GM18873 (cell line): ENCODE data around the gene SEPSECS.
"Not testable (repeated sequence)": the region's sequence is repeated elsewhere in the genome, so short reads cannot be mapped to it uniquely, and the experiment has no call there.

ENCODE experiments used
- ATAC-seq: cut with Tn5 transposase; IDR thresholded peaks from one replicate; pipeline ENCODE4 v1.9.1; 2021; ENCODE audit warnings: mild to moderate bottlenecking, moderate library complexity, moderate number of reproducible peaks; ENCODE audit not compliant: unreplicated experiment, low FRiP score

The SEPSECS gene

GRCh38 chr4:25089051-25089763 lies 71.0 kb downstream of the SEPSECS start:
- ATAC-seq, result no peak

DNA sequence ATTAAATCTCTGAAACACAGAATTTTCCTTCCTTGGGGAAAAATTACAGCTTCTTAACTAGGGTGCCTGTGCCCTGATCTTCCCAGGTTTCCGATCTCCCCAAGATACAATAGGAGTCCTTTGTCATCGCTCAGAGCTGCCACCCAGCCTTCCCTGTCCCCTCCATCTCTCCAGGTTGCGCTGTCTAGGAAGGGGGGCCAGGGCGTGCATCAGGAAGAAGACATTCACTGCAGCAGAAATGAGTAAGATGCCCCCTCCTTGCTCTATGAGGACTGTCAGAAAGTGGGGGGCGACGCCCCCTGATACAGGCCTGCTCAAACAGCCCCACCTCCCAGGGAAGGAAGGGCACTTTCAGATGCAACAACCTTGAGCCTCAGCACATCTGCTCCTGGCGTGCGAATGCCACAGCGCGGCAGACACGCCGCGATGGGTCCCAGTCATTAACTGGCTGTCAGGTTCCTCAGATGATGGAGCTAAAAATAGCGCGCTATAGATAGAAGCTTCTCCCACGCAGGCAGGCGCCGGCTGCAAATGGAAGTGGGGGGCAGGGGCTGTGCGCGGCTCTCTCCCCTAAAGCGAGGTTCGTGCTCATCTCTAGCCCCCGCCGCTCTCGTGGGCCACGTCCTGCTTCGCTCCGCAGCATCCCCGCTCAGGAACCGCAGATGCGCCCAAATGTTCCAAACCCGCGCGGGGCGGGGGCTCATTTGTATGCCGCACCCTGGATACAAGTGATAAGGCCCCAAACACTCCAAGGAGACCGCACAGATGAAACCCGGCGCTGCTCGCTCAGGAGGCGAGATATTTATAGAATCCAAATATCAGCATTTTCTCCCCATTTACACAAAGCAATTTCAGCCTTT lies 71.9 kb downstream of the SEPSECS start:
- ATAC-seq, result no peak

DNA sequence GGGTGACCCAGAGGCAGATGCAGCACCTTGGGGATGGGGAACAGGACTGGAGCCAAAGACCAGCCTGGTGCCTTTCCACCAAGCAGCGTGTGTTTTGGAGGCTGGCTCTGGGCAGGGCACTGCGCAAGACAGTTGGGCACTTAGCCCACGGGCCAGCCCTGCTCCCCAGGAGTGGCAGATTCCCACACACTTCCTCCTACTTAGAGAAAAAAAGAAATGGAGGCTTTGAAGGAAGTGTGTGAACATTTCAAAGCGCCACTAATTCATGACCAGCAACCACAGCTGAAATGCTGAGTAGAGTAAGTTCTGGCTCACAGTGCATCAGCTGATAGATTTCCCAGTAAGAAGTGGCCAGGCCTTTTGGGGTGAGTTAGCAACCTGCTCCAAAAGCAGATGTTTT lies 74.6 kb downstream of the SEPSECS start:
- no peak for ATAC-seq

GRCh38 chr4:25083441-25083840 lies 76.8 kb downstream of the SEPSECS start:
- not testable (repeated sequence) for ATAC-seq

DNA sequence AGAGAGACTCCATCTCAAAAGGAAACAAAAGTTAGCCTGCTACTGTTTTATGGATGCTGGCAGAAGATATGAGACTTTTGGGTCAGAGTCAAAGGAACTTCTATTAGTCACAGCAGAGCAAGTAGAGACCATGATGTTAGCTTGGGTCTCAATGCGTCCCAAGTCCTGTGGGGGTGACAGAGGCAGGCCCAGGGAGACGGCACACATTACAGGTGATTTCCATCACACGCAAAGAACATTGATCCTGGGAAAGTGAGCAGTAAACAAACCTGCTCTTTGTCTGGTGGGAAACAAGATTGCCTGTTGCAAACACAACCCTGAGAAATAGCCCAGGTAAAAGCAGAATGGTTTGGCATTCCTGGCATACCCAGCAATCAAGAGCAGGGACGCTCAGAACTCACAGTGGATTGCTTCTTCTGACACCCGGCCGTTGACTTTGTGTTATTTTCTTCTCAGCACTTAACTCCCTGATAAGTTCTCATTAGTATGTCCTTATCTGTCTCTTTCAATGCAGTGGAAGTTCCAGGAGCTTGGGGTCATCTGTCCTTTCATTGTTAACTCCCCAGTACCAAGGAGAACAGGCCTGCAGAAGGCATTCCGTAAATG lies 78.3 kb downstream of the SEPSECS start:
- no peak for ATAC-seq

- no peak for ATAC-seq
Observed at GRCh38 chr4:25080571-25080970, 79.7 kb downstream of the SEPSECS start.

DNA sequence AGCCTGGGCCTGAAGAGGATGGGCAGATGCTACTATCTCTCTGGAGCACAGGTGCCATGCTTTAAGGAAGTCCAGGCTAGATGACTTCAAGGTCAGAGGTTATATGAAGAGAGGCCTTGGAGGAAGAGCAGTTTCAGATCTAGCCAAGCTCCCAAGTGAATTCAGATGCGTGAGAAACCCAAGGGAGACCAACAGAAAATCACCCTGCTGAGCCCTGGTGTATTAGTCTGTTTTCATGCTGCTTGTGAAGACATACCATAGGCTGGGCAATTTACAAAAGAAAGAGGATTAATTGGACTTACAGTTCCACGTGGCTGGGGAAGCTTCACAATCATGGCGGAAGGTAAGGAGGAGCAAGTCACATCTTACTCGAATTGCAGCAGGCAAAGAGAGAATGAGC lies 81.7 kb downstream of the SEPSECS start:
- no peak for ATAC-seq

GRCh38 chr4:25076625-25077398 lies 83.4 kb downstream of the SEPSECS start:
- ATAC-seq, result no peak

GRCh38 chr4:25075851-25076250 lies 84.4 kb downstream of the SEPSECS start:
- ATAC-seq, result no peak

GRCh38 chr4:25075129-25075528 lies 85.1 kb downstream of the SEPSECS start:
- ATAC-seq, result no peak

DNA sequence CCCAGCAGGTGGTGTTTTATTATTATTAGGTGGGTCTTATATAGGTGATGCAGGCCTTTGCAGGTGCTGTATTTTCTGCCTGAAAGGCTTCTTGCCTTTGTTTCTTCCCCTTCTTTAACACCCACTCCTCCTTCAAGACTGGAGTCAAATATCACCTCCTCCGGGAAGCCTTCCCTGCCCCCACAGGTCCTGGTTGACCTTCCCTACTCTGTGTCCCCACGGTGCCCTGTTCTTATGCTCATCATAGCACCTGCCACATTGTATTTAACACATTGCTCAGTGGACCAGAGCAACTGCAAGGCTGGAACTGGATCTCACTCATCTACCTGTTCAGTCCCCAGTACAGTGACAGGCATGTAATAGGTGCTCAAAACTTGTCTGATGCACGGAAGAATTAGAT lies 89.7 kb downstream of the SEPSECS start:
- ATAC-seq, result no peak
